CD4-positive, alpha-beta T cell treated with Interleukin-1 beta for 1 hour (primary cell): ENCODE measurements around the gene SACM1L.

ENCODE experiments used
- DNase-seq, 2 donors: peaks; one replicate each; pipeline ENCODE4 v3.0.0-alpha.2; 2020 to 2022

SACM1L gene

GRCh38 chr3:45773072-45773471, 83.9 kb downstream of the SACM1L start:
- DNase-seq = no peak

- no peak for DNase-seq
Measured at GRCh38 chr3:45773714-45774449, 84.7 kb downstream of the SACM1L start.

GRCh38 chr3:45774581-45775521, 85.7 kb downstream of the SACM1L start:
- DNase-seq = no peak

GRCh38 chr3:45775571-45776300, 86.5 kb downstream of the SACM1L start:
- no peak for DNase-seq

- no peak for DNase-seq
Measured at GRCh38 chr3:45776301-45776595, 87.1 kb downstream of the SACM1L start.

- DNase-seq = no peak
Measured at GRCh38 chr3:45776611-45777010, 87.4 kb downstream of the SACM1L start.

- no peak for DNase-seq
Measured at GRCh38 chr3:45777111-45777745, 88.0 kb downstream of the SACM1L start.

- no peak for DNase-seq
Measured at GRCh38 chr3:45777746-45778386, 88.7 kb downstream of the SACM1L start.

- no peak for DNase-seq
Measured at GRCh38 chr3:45778761-45779201, 89.6 kb downstream of the SACM1L start.

GRCh38 chr3:45779746-45780735, 90.8 kb downstream of the SACM1L start:
- DNase-seq = no peak

- no peak for DNase-seq
Measured at GRCh38 chr3:45781271-45781670, 92.1 kb downstream of the SACM1L start.

- no peak for DNase-seq
Measured at GRCh38 chr3:45781841-45782240, 92.6 kb downstream of the SACM1L start.

- DNase-seq = no peak
Measured at GRCh38 chr3:45782381-45782780, 93.2 kb downstream of the SACM1L start.

- DNase-seq = no peak
Measured at GRCh38 chr3:45783667-45784066, 94.5 kb downstream of the SACM1L start.

- no peak for DNase-seq
Measured at GRCh38 chr3:45785605-45786150, 96.5 kb downstream of the SACM1L start.

GRCh38 chr3:45786801-45787495, 97.8 kb downstream of the SACM1L start:
- DNase-seq = no peak

GRCh38 chr3:45787551-45787950, 98.4 kb downstream of the SACM1L start:
- no peak for DNase-seq

- DNase-seq = no peak
Measured at GRCh38 chr3:45789235-45789812, 100.1 kb downstream of the SACM1L start.

- DNase-seq = no peak
Measured at GRCh38 chr3:45790596-45790995, 101.4 kb downstream of the SACM1L start.

- DNase-seq = no peak
Measured at GRCh38 chr3:45792036-45792435, 102.8 kb downstream of the SACM1L start.
